CD4-positive, alpha-beta memory T cell (primary cell): ENCODE results near the gene YWHAQ. TPM values are rescaled to one million over a fixed set of nuclear protein-coding genes. Genes with fewer than 3 reads are reported as not detected.

Experiments
- CTCF ChIA-PET: fragments of 350-600 bp; sonication (Branson Sonifier 250); formaldehyde crosslinking; loops from one replicate; lab custom pipeline; 2021; ENCODE audit warnings: inconsistent platforms; ENCODE audit not compliant: partially characterized antibody; lab: Charles Lee
- POLR2A ChIA-PET: fragments of 350-600 bp; sonication (Branson Sonifier 250); formaldehyde crosslinking; loops from one replicate; lab custom pipeline; 2021; ENCODE audit not compliant: partially characterized antibody; lab: Charles Lee
- DNase-seq, 5 donors: peaks; one replicate each; pipeline versions ENCODE4 v3.0.0 to v3.0.0-alpha.2; 2020 to 2022; ENCODE audit warnings: mixed read lengths in 1 of 5
- H3K27ac ChIP-seq: one replicate; pipeline ENCODE4 v1.7.0; 2013; ENCODE audit warnings: low read depth, low read length
- H3K27me3 ChIP-seq: 2 replicates; pipeline ENCODE4 v1.7.0; 2013; ENCODE audit warnings: mild to moderate bottlenecking, low read length, moderate library complexity; ENCODE audit not compliant: insufficient read depth
- H3K36me3 ChIP-seq: 2 replicates; pipeline ENCODE4 v1.7.0; 2013; ENCODE audit warnings: mild to moderate bottlenecking, low read length, moderate library complexity; ENCODE audit not compliant: insufficient read depth
- H3K4me1 ChIP-seq: 2 replicates; pipeline ENCODE4 v1.7.0; 2013; ENCODE audit warnings: mild to moderate bottlenecking, low read length, moderate library complexity; ENCODE audit not compliant: insufficient read depth
- H3K4me3 ChIP-seq, 2 donors: one replicate each; pipeline ENCODE4 v1.7.0; 2013; ENCODE audit warnings: low read length in 2 of 2, mild to moderate bottlenecking in 1 of 2
- H3K9me3 ChIP-seq, 2 donors: one replicate each; pipeline ENCODE4 v1.7.0; 2013; ENCODE audit warnings: low read length in 2 of 2, control low read depth in 1 of 2; ENCODE audit not compliant: control insufficient read depth in 1 of 2
- H3K27ac Mint-ChIP-seq, 7 donors: one replicate each; pipeline ENCODE4 v1.8.0; 2020 to 2021; ENCODE audit warnings: mixed read lengths in 7 of 7, mild to moderate bottlenecking in 6 of 7, inconsistent platforms in 3 of 7, moderate library complexity in 3 of 7
- H3K27me3 Mint-ChIP-seq, 2 donors: one replicate each; pipeline ENCODE4 v1.8.0; 2020 to 2021; ENCODE audit warnings: mixed read lengths in 2 of 2
- H3K36me3 Mint-ChIP-seq, 2 donors: one replicate each; pipeline ENCODE4 v1.8.0; 2020 to 2021; ENCODE audit warnings: mixed read lengths in 2 of 2, inconsistent platforms in 1 of 2, mild to moderate bottlenecking in 1 of 2
- H3K4me1 Mint-ChIP-seq, 4 donors: one replicate each; pipeline ENCODE4 v1.8.0; 2020 to 2021; ENCODE audit warnings: mixed read lengths in 4 of 4, mild to moderate bottlenecking in 1 of 4
- H3K4me3 Mint-ChIP-seq, 8 donors: one replicate each; pipeline ENCODE4 v1.8.0; 2020 to 2021; ENCODE audit warnings: mixed read lengths in 8 of 8, mild to moderate bottlenecking in 7 of 8, moderate library complexity in 6 of 8, inconsistent platforms in 3 of 8
- H3K9me3 Mint-ChIP-seq, 8 donors: one replicate each; pipeline ENCODE4 v1.8.0; 2020 to 2021; ENCODE audit warnings: mixed read lengths in 8 of 8, mild to moderate bottlenecking in 5 of 8, inconsistent platforms in 3 of 8, moderate library complexity in 1 of 8
- intact Hi-C: fragments of 100-400 bp; cut with micrococcal nuclease; formaldehyde crosslinking; loops from one replicate; pipeline ENCODE4 v1.15.1; 2023
- polyA plus RNA-seq, 2 donors: library from polyadenylated mRNA; unstranded; fragments of 300-500 nt; fragmentation: Illumina TruSeq; gene quantifications; one replicate each; pipeline ENCODE4 v1.2.3, GENCODE V29; 2021
- total RNA-seq, 2 experiments: library from RNA; stranded (reverse); gene quantifications; one replicate each; pipeline ENCODE4 v1.2.3, GENCODE V29; 2021

YWHAQ gene
- total and polyA plus RNA-seq, 4 experiments from 2014 or later: 124 to 504 (median 220) TPM

DNA sequence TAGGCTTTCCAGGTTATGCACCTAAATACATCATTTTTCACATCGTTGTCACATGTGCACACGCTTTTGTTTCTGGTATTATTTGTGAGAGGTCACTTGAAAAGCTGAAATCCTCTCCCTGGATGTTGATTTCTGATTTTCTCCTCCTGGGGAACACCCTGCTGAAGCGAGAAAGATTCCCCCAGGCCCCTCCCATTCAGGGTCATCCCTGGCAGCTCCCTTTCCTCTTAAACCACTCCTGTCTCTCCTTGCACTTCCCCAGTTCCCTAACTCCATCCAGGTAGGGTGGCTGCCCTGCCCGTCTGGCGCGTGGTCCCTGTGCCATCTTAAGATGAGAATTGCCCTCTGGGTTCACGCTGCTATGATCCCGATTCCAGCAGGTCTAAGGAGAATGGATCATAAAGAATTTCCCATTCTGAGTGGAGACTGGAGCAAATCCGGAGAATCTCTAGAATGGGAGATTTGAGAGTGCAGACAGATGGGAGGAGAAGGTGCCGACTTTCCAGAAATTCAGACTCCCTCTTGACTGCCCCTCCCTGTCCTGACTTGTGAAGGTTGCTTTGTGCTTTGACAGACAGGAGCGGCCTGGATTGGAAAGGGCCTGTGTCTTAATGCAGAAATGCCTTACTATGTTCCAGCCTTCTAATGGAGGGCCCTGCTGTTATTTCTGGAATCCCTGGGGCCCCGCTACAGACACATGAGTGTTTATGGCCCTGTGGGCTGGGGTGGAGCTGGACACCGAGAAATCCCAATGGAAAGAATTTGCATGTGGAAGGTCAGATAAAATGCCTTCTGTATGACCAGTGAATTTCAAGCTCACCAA is 1.3 kb upstream of the YWHAQ start:
- intact Hi-C loops: loop anchor here (1.0 to 2.0 kb wide), 9 partner anchors 23 to 413 kb away; partner anchors contain the start of genes ADAM17, CPSF3, IAH1 and ITGB1BP1
- no peak for DNase-seq
- Histone ChIP-seq H3K9me3 (no peaks in the 10 kb centered on the region), H3K27ac (peak overlapping the region; percentile 86), H3K4me1 (peaks cover 34% of the 10 kb centered on the region), H3K27me3 (no peaks in the 10 kb centered on the region), H3K36me3 (peaks cover 6% of the 10 kb centered on the region), H3K4me3 (peak overlapping the region in 1 of 2 donors; percentile 86)
- Mint-ChIP-seq H3K27ac (peak overlapping the region; percentile 93 to 97 (median 96)), H3K9me3 (no peaks in the 10 kb centered on the region), H3K4me1 (peaks cover 27 to 46% (median 35%) of the 10 kb centered on the region in 4 donors), H3K27me3 (no peaks in the 10 kb centered on the region), H3K36me3 (peaks cover 14 to 32% of the 10 kb centered on the region in 2 donors), H3K4me3 (peak overlapping the region in 7 of 8 donors; percentile 1 to 96 (median 86))
- POLR2A ChIA-PET: interaction anchor here (1.0 to 3.9 kb wide), 23 partner anchors 9 to 1523 kb away, joined by 3 to 87 read pairs (median 9); partner anchors contain the start of genes ADAM17, IAH1, SLC66A3 and TAF1B
- CTCF ChIA-PET: interaction anchor here (0.6 to 2.6 kb wide), 2 partner anchors 12 to 477 kb away, joined by 3 to 6 read pairs; no protein-coding TSS in a partner anchor

DNA sequence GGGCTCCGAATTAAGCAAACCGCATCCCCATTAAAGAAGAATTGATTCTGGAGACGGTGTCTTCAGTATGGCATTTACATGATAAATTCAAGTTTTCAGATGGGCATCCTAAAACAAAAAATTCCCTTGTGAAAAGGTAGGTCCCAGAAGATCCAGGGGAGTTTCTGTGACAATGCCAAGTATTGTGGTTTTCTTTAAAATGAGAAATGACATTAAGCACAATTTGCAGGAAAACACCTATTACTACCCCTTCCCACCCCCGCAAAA is 689 bp upstream of the YWHAQ start:
- Histone ChIP-seq H3K4me1 (peaks cover 40% of the 10 kb centered on the region), H3K27ac (peak overlapping the region; percentile 86), H3K27me3 (no peaks in the 10 kb centered on the region), H3K9me3 (no peaks in the 10 kb centered on the region), H3K4me3 (peak overlapping the region; percentile 24 to 86), H3K36me3 (peaks cover 6% of the 10 kb centered on the region)
- H3K27me3 Mint-ChIP-seq: no peaks in the 10 kb centered on the region
- ChIA-PET CTCF (interaction anchor here (0.6 to 2.6 kb wide), 6 partner anchors 8 to 477 kb away, joined by 3 to 7 read pairs (median 5); partner anchors contain the start of gene ADAM17), POLR2A (interaction anchor here (0.6 to 3.9 kb wide), 35 partner anchors 9 to 1524 kb away, joined by 3 to 87 read pairs (median 8); partner anchors contain the start of genes ADAM17, CPSF3, IAH1 and ITGB1BP1)
- H3K27ac Mint-ChIP-seq: peak overlapping the region; percentile 93 to 97 (median 96)
- DNase-seq: no peak
- H3K36me3 Mint-ChIP-seq: peaks cover 19 to 36% of the 10 kb centered on the region in 2 donors
- no peaks in the 10 kb centered on the region for H3K9me3 Mint-ChIP-seq
- peaks cover 33 to 52% (median 41%) of the 10 kb centered on the region in 4 donors for H3K4me1 Mint-ChIP-seq
- peak overlapping the region; percentile 85 to 96 (median 90) for H3K4me3 Mint-ChIP-seq
- intact Hi-C loops: loop anchor here (1.0 to 2.0 kb wide), 9 partner anchors 23 to 413 kb away; partner anchors contain the start of genes ADAM17, CPSF3, IAH1 and ITGB1BP1

DNA sequence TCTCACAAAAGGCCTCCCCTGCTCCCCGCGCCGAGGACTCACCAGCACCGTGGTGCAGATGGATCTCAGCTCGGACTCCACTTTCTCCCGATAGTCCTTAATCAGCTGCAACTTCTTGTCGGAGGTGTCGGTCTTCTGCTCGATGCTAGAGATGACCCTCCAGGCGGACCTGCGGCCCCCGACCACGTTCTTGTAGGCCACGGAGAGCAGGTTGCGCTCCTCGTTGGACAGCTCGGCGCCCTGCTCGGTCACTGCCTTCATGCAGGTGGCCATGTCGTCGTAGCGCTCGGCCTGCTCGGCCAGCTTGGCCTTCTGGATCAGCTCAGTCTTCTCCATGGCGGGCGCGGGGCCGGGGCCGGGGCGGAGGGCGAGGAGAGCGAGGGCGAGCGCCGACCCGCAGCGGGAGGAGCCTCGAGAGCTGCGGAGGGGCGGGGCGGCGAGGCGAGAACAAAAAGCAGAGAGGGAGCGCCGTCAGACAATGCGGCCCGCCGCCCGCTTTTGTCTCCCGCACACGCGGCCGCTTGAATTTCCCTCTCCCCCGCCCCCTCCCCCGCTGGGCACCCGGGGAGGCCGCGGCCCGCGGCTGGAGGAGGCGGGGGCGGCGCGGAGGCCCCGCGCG is 571 bp downstream of the YWHAQ start:
- H3K9me3 ChIP-seq: no peaks in the 10 kb centered on the region
- Mint-ChIP-seq H3K27me3 (no peaks in the 10 kb centered on the region), H3K36me3 (peaks cover 27 to 46% of the 10 kb centered on the region in 2 donors), H3K4me1 (peaks cover 42 to 65% (median 53%) of the 10 kb centered on the region in 4 donors), H3K4me3 (peak overlapping the region; percentile 94 to 98 (median 96)), H3K27ac (peak overlapping the region; percentile 96 to 98 (median 98)), H3K9me3 (no peaks in the 10 kb centered on the region)
- no peaks in the 10 kb centered on the region for H3K27me3 ChIP-seq
- peaks cover 10% of the 10 kb centered on the region for H3K36me3 ChIP-seq
- peaks cover 53% of the 10 kb centered on the region for H3K4me1 ChIP-seq
- ChIA-PET CTCF (interaction anchor here (0.9 to 2.6 kb wide), 8 partner anchors 9 to 153 kb away, joined by 3 to 7 read pairs (median 5); partner anchors contain the start of gene ADAM17), POLR2A (interaction anchor here (0.9 to 3.9 kb wide), 43 partner anchors 10 to 1525 kb away, joined by 3 to 87 read pairs (median 7); partner anchors contain the start of genes ADAM17, CPSF3, IAH1 and ITGB1BP1)
- peak; percentile 70 to 79 (median 74) for DNase-seq
- intact Hi-C loops: loop anchor here (1.0 to 2.0 kb wide), 8 partner anchors 10 to 415 kb away; partner anchors contain the start of gene IAH1
- H3K4me3 ChIP-seq: peak overlapping the region; percentile 45 to 69
- peak overlapping the region; percentile 86 for H3K27ac ChIP-seq

DNA sequence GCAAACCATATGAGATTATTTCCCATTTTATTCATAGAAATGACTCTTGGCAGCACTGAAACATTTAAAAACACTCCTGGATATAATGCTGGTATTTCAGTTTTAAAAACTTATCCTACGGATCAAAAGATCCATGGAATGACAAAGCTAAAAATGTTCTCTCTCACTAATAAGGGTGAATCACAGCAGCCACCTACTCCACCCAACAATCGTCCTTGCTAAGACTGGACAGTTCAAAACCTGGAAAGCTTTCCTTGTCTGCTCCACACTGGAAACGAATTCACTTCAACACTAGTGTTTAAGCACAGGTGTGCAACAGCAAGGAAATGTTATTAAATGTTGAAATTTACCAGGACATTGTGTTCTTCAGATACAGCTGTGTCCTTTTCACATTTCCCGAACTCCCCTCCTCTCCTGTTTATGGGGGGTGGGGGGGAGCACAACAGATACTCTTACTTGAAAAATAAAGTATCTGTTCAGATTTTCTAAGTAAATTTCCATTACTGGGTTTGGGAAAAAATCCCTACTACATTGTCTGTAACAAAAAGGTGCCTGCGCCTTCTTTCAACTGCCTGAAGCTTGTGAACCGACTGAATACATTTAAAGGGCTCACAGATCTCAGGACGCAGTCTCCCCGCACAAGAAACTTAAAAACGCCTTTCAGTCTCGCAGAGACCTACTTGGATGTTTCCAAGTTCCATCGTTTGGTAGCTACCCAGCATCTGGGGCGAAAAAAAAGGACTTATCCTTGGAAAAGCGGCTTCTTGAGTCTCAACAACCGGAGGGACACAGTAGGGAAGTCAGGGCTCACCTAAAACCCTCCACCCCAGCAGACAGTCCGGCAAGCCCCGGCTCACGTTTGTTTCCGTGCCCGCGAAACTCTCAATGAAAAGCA is 1.3 kb downstream of the YWHAQ start:
- H3K4me1 ChIP-seq: peaks cover 57% of the 10 kb centered on the region
- Mint-ChIP-seq H3K4me3 (peak overlapping the region; percentile 94 to 98 (median 96)), H3K4me1 (peaks cover 44 to 69% (median 57%) of the 10 kb centered on the region in 4 donors), H3K27me3 (no peaks in the 10 kb centered on the region), H3K36me3 (peaks cover 29 to 48% of the 10 kb centered on the region in 2 donors), H3K27ac (peak overlapping the region; percentile 96 to 98 (median 98)), H3K9me3 (no peaks in the 10 kb centered on the region)
- H3K36me3 ChIP-seq: peaks cover 10% of the 10 kb centered on the region
- DNase-seq: peak in 2 of 5 donors; percentile 18 to 60
- H3K4me3 ChIP-seq: peak overlapping the region; percentile 45 to 69
- no peaks in the 10 kb centered on the region for H3K9me3 ChIP-seq
- ChIA-PET CTCF (interaction anchor here (0.9 to 2.6 kb wide), 6 partner anchors 10 to 154 kb away, joined by 3 to 7 read pairs (median 5); partner anchors contain the start of gene ADAM17), POLR2A (interaction anchor here (0.6 to 3.9 kb wide), 28 partner anchors 10 to 819 kb away, joined by 3 to 87 read pairs (median 10); partner anchors contain the start of genes ADAM17, CPSF3, ITGB1BP1 and ODC1)
- intact Hi-C loops: loop anchor here (1.0 to 2.0 kb wide), 8 partner anchors 9 to 415 kb away; partner anchors contain the start of gene IAH1
- H3K27ac ChIP-seq: peak overlapping the region; percentile 86
- H3K27me3 ChIP-seq: no peaks in the 10 kb centered on the region

DNA sequence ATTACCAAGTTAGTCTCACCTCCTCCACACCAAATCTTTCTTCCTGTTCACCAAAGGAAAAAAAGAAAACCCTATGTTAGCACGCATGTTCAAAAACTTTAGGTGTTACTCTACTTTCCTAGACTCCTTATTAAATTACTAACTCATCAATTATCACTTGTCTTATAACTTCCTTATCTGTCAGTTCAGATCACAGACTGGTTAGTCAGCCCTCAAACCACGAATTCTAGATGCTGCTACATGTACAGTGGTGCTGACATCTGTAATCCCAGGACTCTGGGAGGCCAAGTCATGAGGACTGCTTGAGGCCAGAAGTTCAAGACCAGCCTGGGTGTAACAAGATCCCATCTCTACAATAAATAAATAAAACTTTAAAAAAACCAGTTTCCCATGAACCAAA is 3.5 kb downstream of the YWHAQ start:
- Mint-ChIP-seq H3K9me3 (no peaks in the 10 kb centered on the region), H3K4me3 (peak overlapping the region in 7 of 8 donors; percentile 51 to 98 (median 96)), H3K4me1 (peaks cover 56 to 89% (median 72%) of the 10 kb centered on the region in 4 donors), H3K36me3 (peaks cover 39 to 61% of the 10 kb centered on the region in 2 donors), H3K27me3 (no peaks in the 10 kb centered on the region), H3K27ac (peak overlapping the region in 6 of 7 donors; percentile 31 to 98 (median 72))
- Histone ChIP-seq H3K4me1 (peaks cover 67% of the 10 kb centered on the region), H3K27me3 (no peaks in the 10 kb centered on the region), H3K27ac (peak overlapping the region; percentile 7), H3K36me3 (peaks cover 10% of the 10 kb centered on the region), H3K9me3 (no peaks in the 10 kb centered on the region), H3K4me3 (no peak overlapping the region)
- ChIA-PET POLR2A (interaction anchor here (1.0 to 1.6 kb wide), 5 partner anchors 9 to 133 kb away, joined by 3 to 5 read pairs (median 4); partner anchors contain the start of gene ADAM17), CTCF (no interaction called here)
- intact Hi-C loops: no loop called here
- DNase-seq: peak in 1 of 5 donors; percentile 63

DNA sequence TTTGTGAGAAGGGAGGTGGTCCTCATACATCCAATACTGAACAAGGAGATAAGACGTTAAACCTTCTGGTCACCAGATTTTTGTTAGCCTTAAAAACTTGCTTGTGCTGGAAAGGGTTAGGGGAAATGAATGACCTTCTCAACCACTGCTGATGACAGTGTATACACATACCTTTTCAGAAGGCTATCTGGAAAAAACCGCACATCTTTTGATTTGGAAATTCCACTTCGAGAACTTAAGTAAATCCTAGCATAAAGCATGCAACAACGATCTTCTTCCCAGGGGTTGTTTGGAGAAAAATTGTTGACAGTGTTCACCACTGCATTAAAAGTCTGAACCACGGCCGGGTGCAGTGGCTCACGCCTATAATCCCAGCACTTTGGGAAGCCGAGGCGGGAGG is 7.6 kb downstream of the YWHAQ start:
- H3K4me1 Mint-ChIP-seq: peaks cover 70 to 98% (median 83%) of the 10 kb centered on the region in 4 donors
- peaks cover 76% of the 10 kb centered on the region for H3K4me1 ChIP-seq
- H3K27ac ChIP-seq: no peak overlapping the region
- H3K9me3 ChIP-seq: no peaks in the 10 kb centered on the region
- intact Hi-C loops: no loop called here
- no peaks in the 10 kb centered on the region for H3K9me3 Mint-ChIP-seq
- no peak for DNase-seq
- H3K4me3 ChIP-seq: no peak overlapping the region
- CTCF ChIA-PET: no interaction called here
- peak overlapping the region in 2 of 8 donors; percentile 29 for H3K4me3 Mint-ChIP-seq
- H3K27me3 ChIP-seq: no peaks in the 10 kb centered on the region
- peaks cover 4% of the 10 kb centered on the region for H3K36me3 ChIP-seq
- POLR2A ChIA-PET: interaction anchor here (1.0 to 1.2 kb wide), 2 partner anchors 44 to 80 kb away, joined by 3 to 4 read pairs; no protein-coding TSS in a partner anchor
- no peaks in the 10 kb centered on the region for H3K27me3 Mint-ChIP-seq
- H3K36me3 Mint-ChIP-seq: peaks cover 53 to 55% of the 10 kb centered on the region in 2 donors
- peak overlapping the region in 1 of 7 donors; percentile 58 for H3K27ac Mint-ChIP-seq
